GM21526 (cell line): ENCODE data around the gene RBP3.

Experiments used
- ATAC-seq: cut with Tn5 transposase; IDR thresholded peaks from one replicate; pipeline ENCODE4 v1.9.1; 2021; ENCODE audit warnings: moderate library complexity; ENCODE audit not compliant: unreplicated experiment, low FRiP score

The RBP3 gene

DNA sequence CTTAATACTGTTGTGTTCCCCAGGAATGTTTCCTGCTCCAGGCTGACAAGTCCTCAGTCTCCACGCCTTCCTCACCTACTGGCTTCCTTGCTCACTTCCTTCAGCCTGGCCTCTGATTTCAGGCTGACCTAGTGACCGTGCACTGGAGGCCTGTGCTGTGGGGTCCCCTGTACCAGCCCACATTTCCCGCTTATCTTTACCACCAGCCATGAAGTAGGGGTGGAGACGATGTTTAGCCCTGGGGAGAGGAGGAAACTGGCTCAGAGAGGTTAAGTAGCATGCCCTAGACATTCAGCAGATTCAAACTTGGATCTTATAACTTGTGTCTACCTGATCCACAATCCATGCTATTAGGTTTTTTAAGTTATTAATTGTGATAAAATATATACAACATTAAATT lies 40.7 kb downstream of the RBP3 start:
- no peak for ATAC-seq

- ATAC-seq: no peak
Observed at GRCh38 chr10:47389619-47390018, 41.5 kb downstream of the RBP3 start.

GRCh38 chr10:47396311-47396717 lies 48.2 kb downstream of the RBP3 start:
- no peak for ATAC-seq

DNA sequence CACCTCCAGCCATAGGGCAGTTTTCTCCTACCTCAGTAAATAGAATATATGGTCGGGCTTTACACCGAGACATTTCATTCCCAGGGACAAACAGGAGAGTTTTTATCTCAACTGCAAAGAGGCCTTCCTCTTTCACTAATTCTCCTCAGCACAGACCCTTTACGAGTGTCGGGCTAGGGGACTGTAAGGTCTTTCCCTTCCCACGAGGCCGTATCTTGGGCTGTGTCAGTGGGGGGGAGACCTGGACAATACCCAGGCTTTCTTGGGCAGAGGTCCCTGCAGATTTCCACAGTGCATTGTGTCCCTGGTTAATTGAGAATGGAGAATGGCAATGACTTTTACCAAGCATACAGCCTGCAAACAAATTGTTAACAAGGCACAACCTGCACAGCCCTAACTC lies 49.1 kb downstream of the RBP3 start:
- ATAC-seq: no peak

- no peak for ATAC-seq
Observed at GRCh38 chr10:47400251-47400650, 52.1 kb downstream of the RBP3 start.

DNA sequence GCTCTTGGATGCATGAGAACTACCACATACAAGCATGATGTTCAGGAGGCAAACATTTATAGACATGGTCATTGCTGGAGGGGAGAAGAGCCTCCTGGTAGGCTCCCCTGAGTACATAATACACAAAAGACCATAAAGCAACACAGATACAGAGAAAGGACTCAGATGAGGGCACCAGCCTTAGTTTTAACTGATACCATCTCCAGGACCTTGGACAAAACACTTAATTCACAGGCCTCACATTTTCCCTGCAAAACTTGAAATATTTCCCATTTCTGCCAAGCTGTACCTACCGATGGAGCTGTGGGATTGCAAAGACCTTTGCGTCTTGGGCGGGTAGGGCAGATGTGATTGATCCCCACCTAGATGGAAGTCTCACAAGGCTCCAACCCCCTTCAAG lies 52.6 kb downstream of the RBP3 start:
- no peak for ATAC-seq

DNA sequence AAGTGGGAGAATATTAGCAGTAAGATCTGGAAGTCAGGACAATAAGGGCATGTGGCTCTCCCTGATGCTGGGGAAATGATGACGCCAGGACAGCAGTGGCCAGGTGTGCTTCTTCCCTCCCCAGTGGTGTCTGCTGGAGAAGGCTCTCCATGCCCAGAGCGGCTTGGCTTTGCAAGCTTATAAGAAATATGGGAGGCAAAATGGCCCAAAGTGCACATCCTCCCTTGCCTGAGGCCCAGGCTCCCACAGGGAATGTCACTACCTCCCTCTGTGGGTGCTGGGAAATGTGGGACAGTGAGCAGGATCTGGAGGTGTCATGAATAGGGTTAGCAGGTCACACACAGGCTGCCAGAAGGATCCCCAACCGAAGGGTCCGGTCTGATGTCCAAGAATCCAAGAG lies 53.0 kb downstream of the RBP3 start:
- ATAC-seq: no peak

- no peak for ATAC-seq
Observed at GRCh38 chr10:47401874-47402640, 53.9 kb downstream of the RBP3 start.

DNA sequence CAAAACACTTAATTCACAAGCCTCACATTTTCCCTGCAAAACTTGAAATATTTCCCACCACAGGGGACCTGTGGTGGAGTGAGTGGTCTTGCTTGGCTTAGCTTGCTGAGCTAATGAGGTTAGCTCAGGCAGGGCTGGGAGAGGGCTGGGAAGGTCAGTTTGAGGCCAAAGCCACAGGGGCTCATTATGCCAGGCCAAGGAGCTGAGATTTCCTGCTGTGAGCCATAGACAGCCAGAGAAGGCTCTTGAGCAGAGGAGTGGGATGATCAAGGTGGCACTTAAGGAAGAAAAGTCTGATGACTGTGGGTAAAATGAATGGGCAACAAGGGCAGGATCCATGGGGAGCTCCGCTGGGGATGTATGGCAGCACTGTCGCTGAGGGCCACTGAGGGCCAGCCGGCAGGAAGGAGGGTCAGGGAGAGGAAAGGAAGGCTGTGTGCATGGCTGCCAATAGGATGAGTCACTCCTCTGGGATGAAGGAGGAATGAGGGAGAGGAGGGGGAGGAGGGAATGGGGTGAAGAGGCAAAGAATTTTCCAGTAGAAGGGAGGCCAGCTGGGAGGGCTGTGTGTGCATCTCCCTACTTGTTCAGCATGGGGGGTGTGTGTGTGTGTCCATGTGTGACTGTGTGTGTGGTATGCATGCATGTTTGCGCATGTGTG lies 54.6 kb downstream of the RBP3 start:
- ATAC-seq: no peak

DNA sequence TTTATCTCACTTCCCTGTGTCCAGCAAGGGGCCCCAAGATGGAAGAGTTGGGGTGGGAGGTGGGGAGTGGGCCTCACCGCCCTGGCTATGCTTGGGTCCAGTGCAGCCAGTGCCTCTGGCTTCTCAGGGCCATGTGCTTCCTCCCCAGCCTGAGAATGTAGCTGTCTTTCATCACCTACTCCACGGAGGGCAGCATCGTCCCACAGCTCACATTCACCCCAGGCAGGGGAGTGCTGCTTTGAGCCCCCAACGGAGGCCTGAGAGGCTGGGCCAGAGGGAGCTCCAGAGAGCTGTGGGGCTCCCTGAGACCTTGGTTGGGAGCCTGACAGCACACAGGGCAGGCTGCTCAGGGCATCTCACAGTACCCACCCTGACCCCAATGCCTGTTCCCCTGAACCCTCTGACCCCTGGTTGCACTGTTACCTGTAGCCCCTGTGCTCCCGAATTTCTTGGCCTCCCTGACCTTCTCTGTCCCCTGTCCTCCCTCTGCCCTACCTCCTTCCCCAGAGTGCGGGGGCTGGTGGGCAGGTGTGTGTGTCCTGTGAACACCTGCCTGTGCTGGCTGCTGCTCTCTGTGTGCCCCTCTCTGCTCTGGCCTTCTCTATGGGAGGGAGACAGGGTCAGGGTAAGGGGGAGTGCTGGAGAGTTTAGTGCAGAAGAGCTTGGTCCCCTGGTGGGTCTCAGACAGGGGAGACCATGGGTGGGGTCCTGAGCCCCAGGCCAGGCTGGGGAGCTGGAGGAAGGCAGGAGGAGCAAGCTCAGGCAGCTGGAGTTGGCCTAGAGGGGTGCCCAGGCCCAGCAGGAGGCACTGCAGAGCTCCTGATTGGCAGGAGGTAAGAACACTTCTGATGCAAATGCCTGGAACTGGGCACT lies 55.5 kb downstream of the RBP3 start:
- no peak for ATAC-seq

DNA sequence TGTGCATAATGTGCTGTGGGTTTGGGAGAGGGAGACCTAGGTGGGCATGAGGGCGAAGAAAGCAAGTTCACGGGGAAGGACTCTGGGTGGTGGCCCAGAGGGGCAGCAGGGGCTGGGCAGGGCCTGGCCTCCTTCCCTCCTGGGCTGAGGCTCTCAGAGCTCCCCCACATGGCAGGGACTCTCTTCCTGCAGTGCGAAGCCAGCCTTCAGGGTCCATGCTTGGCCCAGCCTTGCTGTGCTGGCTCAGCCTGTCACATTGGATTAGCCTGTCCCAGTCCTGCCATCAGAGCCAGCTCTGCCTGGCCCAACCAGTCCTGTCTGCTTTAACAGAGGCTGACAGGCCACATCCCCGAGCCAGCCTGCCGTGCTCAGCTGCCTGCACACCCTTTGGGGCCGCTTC lies 56.3 kb downstream of the RBP3 start:
- no peak for ATAC-seq

- no peak for ATAC-seq
Observed at GRCh38 chr10:47404937-47405336, 56.8 kb downstream of the RBP3 start.

DNA sequence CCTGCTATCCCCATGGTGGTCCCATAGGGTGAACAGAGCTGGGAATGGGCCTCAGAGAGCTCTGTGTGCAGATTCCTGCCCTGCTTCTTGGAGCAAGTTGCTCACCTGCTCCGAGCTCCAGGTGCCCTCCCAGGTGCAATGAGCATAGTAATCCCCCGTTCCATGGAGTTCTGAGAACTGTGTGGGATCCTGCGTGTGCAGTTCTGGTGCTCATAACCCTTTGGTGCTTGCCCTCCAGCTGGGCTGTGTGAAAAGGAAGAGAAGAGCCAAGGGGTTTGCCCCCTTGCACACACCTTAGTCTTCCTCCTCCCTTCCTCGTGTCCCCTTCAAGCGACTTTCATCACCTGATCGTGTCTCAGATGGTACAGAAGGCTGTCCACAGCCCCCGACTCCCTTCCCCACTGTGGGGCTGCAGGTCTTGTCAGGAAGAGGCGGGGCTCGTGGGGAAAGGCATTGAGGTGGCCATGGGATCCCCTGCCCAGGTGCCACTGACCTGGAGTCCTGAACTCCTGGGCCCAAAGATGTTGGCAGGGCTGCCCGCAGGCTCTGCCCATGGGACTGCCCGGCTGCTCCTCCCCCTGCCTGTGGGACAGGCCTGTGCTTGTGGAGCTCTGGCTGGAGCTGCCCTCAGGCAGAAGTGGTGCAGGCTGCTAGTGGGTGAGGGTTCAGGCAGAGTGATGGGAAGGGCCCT lies 57.8 kb downstream of the RBP3 start:
- ATAC-seq: no peak

GRCh38 chr10:47406548-47406869 lies 58.3 kb downstream of the RBP3 start:
- no peak for ATAC-seq

GRCh38 chr10:47406870-47407691 lies 58.9 kb downstream of the RBP3 start:
- ATAC-seq: no peak
